ENCODE results near the gene SLC6A4.

- TF ChIP-seq CTCF (IDR thresholded peaks at IDR 0.05) (no peak), POLR2A (IDR thresholded peaks at IDR 0.05) (no peak)
These were observed 44.4 kb downstream of the SLC6A4 start for GRCh38 chr17:30191072-30191471.
